Heart left ventricle (tissue), 16 donors: ENCODE results near the gene CUTA. TPM values are rescaled to one million over a fixed set of nuclear protein-coding genes. Genes with fewer than 3 reads are reported as not detected.

Experiments used
- ATAC-seq, 4 donors: fragments of 200-7000 bp; cut with Tn5 transposase; one replicate each; pipeline ENCODE4 v1.9.1; 2020 to 2022; ENCODE audit warnings: moderate library complexity in 4 of 4, mild to moderate bottlenecking in 3 of 4, moderate number of reproducible peaks in 1 of 4
- DNase-seq, 5 donors: peaks; one replicate each; pipeline ENCODE4 v3.0.0-alpha.2; 2020
- H3K27ac ChIP-seq, 12 donors: fragments of 200-600 bp; sonication (generic) in 4 of 12; one replicate each; pipeline versions ENCODE4 v1.5.0 to v1.8.0; 2016 to 2022; ENCODE audit warnings: mild to moderate bottlenecking in 2 of 12
- H3K27me3 ChIP-seq, 9 donors: fragments of 200-600 bp; sonication (generic) in 2 of 9; one replicate each; pipeline versions ENCODE4 v1.5.1 to v1.8.0; 2016 to 2022; ENCODE audit warnings: mild to moderate bottlenecking in 3 of 9
- H3K36me3 ChIP-seq, 9 donors: fragments of 200-600 bp; sonication (generic) in 2 of 9; one replicate each; pipeline versions ENCODE4 v1.5.0 to v1.8.0; 2018 to 2022; ENCODE audit warnings: mild to moderate bottlenecking in 2 of 9
- H3K4me1 ChIP-seq, 12 donors: fragments of 200-600 bp; sonication (generic) in 4 of 12; one replicate each; pipeline versions ENCODE4 v1.5.0 to v1.8.0; 2016 to 2022; ENCODE audit warnings: mild to moderate bottlenecking in 3 of 12
- H3K4me3 ChIP-seq, 12 donors: fragments of 200-600 bp; sonication (generic) in 4 of 12; one replicate each; pipeline versions ENCODE4 v1.5.0 to v1.8.0; 2017 to 2022; ENCODE audit warnings: mild to moderate bottlenecking in 9 of 12, moderate library complexity in 4 of 12
- H3K9me3 ChIP-seq, 12 donors: fragments of 200-600 bp; sonication (generic) in 4 of 12; one replicate each; pipeline versions ENCODE4 v1.5.0 to v1.8.0; 2016 to 2022; ENCODE audit warnings: mild to moderate bottlenecking in 1 of 12
- CTCF ChIP-seq, 12 donors: fragments of 200-600 bp; sonication (generic) in 4 of 12; IDR thresholded peaks; one replicate each; pipeline versions ENCODE4 v1.5.0 to v1.8.0; 2018 to 2022; ENCODE audit warnings: antibody characterized with exemption in 12 of 12, mild to moderate bottlenecking in 5 of 12
- POLR2A ChIP-seq, 2 donors: fragments of 450-650 bp; IDR thresholded peaks; one replicate each; pipeline ENCODE4 v1.6.1; 2017; ENCODE audit warnings: antibody characterized with exemption in 2 of 2, mild to moderate bottlenecking in 2 of 2, moderate library complexity in 2 of 2
- WGBS, 4 donors: extraction: QIAGEN DNeasy Blood & Tissue Kit in 2 of 4; methylation state at CpG; one replicate each; pipeline versions ENCODE4 v1.1.5 to v1.1.7; 2013 to 2018; 5-methylcytosine and 5-hydroxymethylcytosine counted together
- intact Hi-C, 10 donors: fragments of 100-400 bp; cut with DNase I; formaldehyde crosslinking; loops; one replicate each; pipeline versions ENCODE4 v1.11.1 to v1.14.2; 2022
- microRNA-seq, 4 donors: library from miRNA; unstranded; fragments of <30 nt; microRNA quantifications; one replicate each; pipeline versions ENCODE4 to v1.2.0, GENCODE V29; 2017 to 2020
- polyA plus RNA-seq, 2 donors: library from polyadenylated mRNA; stranded (reverse); fragments of 200-250 nt; gene quantifications; one replicate each; pipeline ENCODE4 v1.2.3, GENCODE V29; 2013
- total RNA-seq, 9 donors: library from RNA; depleted of rRNA in 2 of 9; stranded (reverse); fragments of >200 nt in 2 of 9; fragmentation: NEBNext Ultra II Directional in 3 of 9; extraction: Animal tissue kit (Norgen Biotek cat#: 25700) in 3 of 9; gene quantifications; one replicate each; pipeline versions ENCODE4 v1.1.0 to v1.2.4, GENCODE V29; 2016 to 2023
- donor health status: ischemic (EF 13 %, LVEDD 7.1; RV severe dilation, severe dysfunction).
- donor health status: healthy with polysubstance abuse.
- donor health status: DM: no; HTN: yes; CAD: no.
- donor health status: DM: no; HTN: no; CAD: no.
- donor health status: ischemic (EF 25% LVEDD 6.9; RV normal size, moderate dysfunction).
- donor health status: ischemic (EF 25% LVEDD 5.7; RV mildly dilated, moderate dysfunction).
- donor health status: healthy.
- donor health status: DM: yes; HTN: yes; CAD: no.
- donor health status: ischemic (EF 35%, LVEDD 5.7; RV mildly dilated, moderate dysfunction).
- donor health status: nonischemic (EF 11% LVEDD 7.7; RV severe dilation, severe dysfunction).
- donor health status: DM: yes; HTN: yes; CAD: no.
- donor health status: PGD.
- donor health status: ischemic (EF 29% LVEDD 5.4; RV normal size, mild dysfunction).
- donor health status: nonischemic (EF 23%, LVEDD 6.1; RV moderate dilation, normal function).

CUTA gene
- total and polyA plus RNA-seq, 11 donors = 99.3 to 142 (median 128) TPM

GRCh38 chr6:33367009-33367714, 50.7 kb downstream of the CUTA start:
- ATAC-seq (no peak), DNase-seq (no peak)
- Histone ChIP-seq H3K4me3 (no peak overlapping the region), H3K27me3 (no peaks in the 10 kb centered on the region), H3K9me3 (no peaks in the 10 kb centered on the region), H3K36me3 (no peaks in the 10 kb centered on the region), H3K27ac (no peak overlapping the region), H3K4me1 (no peaks in the 10 kb centered on the region)
- no peak for TF ChIP-seq POLR2A (IDR thresholded peaks at IDR 0.05)
- TF ChIP-seq CTCF (IDR thresholded peaks at IDR 0.05) = no peak
- intact Hi-C loops = no loop called here
- 72 to 81% (median 81%) methylated on average over 8 of the region's 8 CpGs for WGBS, 4 donors

Small RNA genes lying within 50 kb of the gene (microRNA-seq; reads per million reads assigned to microRNA genes)
- gene MIR5004 = 0 to 0.21 (median 0.03) reads per million in 4 donors

Other genes with a start within 250 kb of the CUTA start
- gene COL11A2, start 225.6 kb downstream of the CUTA start, total RNA-seq = 1 to 10 TPM in 4 of 9 donors, under 1 TPM in 5; 0.42 to 2.3 (median 0.93) TPM
- 1 to 10 TPM in 1 of 2 donors, under 1 TPM in 1; 0.39 to 4.9 TPM for gene COL11A2, start 225.6 kb downstream of the CUTA start, polyA plus RNA-seq
- 10 to 100 TPM; 20.7 to 39.6 (median 33.4) TPM for gene RXRB, start 217.4 kb downstream of the CUTA start, total RNA-seq
- gene RXRB, start 217.4 kb downstream of the CUTA start, polyA plus RNA-seq = 10 to 100 TPM; 24.6 to 29.8 TPM
- 10 to 100 TPM; 42.4 to 70.4 (median 55.3) TPM for gene SLC39A7, start 217.2 kb downstream of the CUTA start, total RNA-seq
- gene SLC39A7, start 217.2 kb downstream of the CUTA start, polyA plus RNA-seq = 100 to 1,000 TPM in 1 of 2 donors, 10 to 100 TPM in 1; 39.9 to 197 TPM
- gene HSD17B8, start 213.5 kb downstream of the CUTA start, total RNA-seq = 10 to 100 TPM; 15.8 to 31.7 (median 18.8) TPM
- gene HSD17B8, start 213.5 kb downstream of the CUTA start, polyA plus RNA-seq = 10 to 100 TPM; 16.7 to 17.9 TPM
- gene RING1, start 209.6 kb downstream of the CUTA start, total RNA-seq = 10 to 100 TPM in 8 of 9 donors, 1 to 10 TPM in 1; 8.4 to 32.2 (median 27.3) TPM
- gene RING1, start 209.6 kb downstream of the CUTA start, polyA plus RNA-seq = 10 to 100 TPM; 26.2 to 36.9 TPM
- gene VPS52, start 146.2 kb downstream of the CUTA start, total RNA-seq = 10 to 100 TPM; 26.4 to 47.0 (median 34.2) TPM
- 10 to 100 TPM; 25.1 to 33.0 TPM for gene VPS52, start 146.2 kb downstream of the CUTA start, polyA plus RNA-seq
- gene RPS18, start 146.0 kb downstream of the CUTA start, total RNA-seq = 1,000 to 10,000 TPM in 4 of 9 donors, 100 to 1,000 TPM in 5; 685 to 1,292 (median 971) TPM
- 1,000 to 10,000 TPM; 2,229 to 3,458 TPM for gene RPS18, start 146.0 kb downstream of the CUTA start, polyA plus RNA-seq
- 10 to 100 TPM in 2 of 9 donors, 1 to 10 TPM in 7; 7.3 to 13.8 (median 9.1) TPM for gene B3GALT4, start 141.0 kb downstream of the CUTA start, total RNA-seq
- gene B3GALT4, start 141.0 kb downstream of the CUTA start, polyA plus RNA-seq = 1 to 10 TPM; 7.4 to 8.7 TPM
- gene WDR46, start 128.9 kb downstream of the CUTA start, total RNA-seq = 10 to 100 TPM; 12.2 to 39.5 (median 21.4) TPM
- 10 to 100 TPM; 20.8 to 41.0 TPM for gene WDR46, start 128.9 kb downstream of the CUTA start, polyA plus RNA-seq
- 10 to 100 TPM; 29.2 to 62.2 (median 43.2) TPM for gene PFDN6, start 128.5 kb downstream of the CUTA start, total RNA-seq
- gene PFDN6, start 128.5 kb downstream of the CUTA start, polyA plus RNA-seq = 100 to 1,000 TPM; 243 to 287 TPM
- 10 to 100 TPM; 39.3 to 61.1 (median 48.4) TPM for gene RGL2, start 119.2 kb downstream of the CUTA start, total RNA-seq
- 10 to 100 TPM; 34.9 to 67.8 TPM for gene RGL2, start 119.2 kb downstream of the CUTA start, polyA plus RNA-seq
- gene TAPBP, start 104.0 kb downstream of the CUTA start, total RNA-seq = 100 to 1,000 TPM in 5 of 9 donors, 10 to 100 TPM in 4; 51.6 to 248 (median 107) TPM
- 10 to 100 TPM; 28.3 to 36.9 TPM for gene TAPBP, start 104.0 kb downstream of the CUTA start, polyA plus RNA-seq
- gene ZBTB22, start 100.4 kb downstream of the CUTA start, total RNA-seq = 10 to 100 TPM; 10.9 to 22.1 (median 14.0) TPM
- gene ZBTB22, start 100.4 kb downstream of the CUTA start, polyA plus RNA-seq = 10 to 100 TPM in 1 of 2 donors, 1 to 10 TPM in 1; 7.5 to 15.5 TPM
- gene DAXX, start 95.1 kb downstream of the CUTA start, total RNA-seq = 10 to 100 TPM; 15.6 to 46.4 (median 18.7) TPM
- 10 to 100 TPM; 13.8 to 30.8 TPM for gene DAXX, start 95.1 kb downstream of the CUTA start, polyA plus RNA-seq
- 1 to 10 TPM in 3 of 9 donors, under 1 TPM in 3, not detected in 3; 0.39 to 7.0 (median 1.0) TPM for gene KIFC1, start 26.3 kb downstream of the CUTA start, total RNA-seq
- under 1 TPM; 0.04 to 0.30 TPM for gene KIFC1, start 26.3 kb downstream of the CUTA start, polyA plus RNA-seq
- gene PHF1, start 7.1 kb downstream of the CUTA start, total RNA-seq = 10 to 100 TPM; 43.0 to 82.1 (median 47.3) TPM
- gene PHF1, start 7.1 kb downstream of the CUTA start, polyA plus RNA-seq = 10 to 100 TPM; 54.0 to 77.0 TPM
- 1 to 10 TPM; 2.4 to 9.9 (median 4.4) TPM for gene SYNGAP1, start 2.0 kb upstream of the CUTA start, total RNA-seq
- 1 to 10 TPM; 5.0 to 5.8 TPM for gene SYNGAP1, start 2.0 kb upstream of the CUTA start, polyA plus RNA-seq
- gene ZBTB9, start 36.5 kb upstream of the CUTA start, total RNA-seq = 1 to 10 TPM; 2.5 to 6.4 (median 4.7) TPM
- gene ZBTB9, start 36.5 kb upstream of the CUTA start, polyA plus RNA-seq = 1 to 10 TPM; 2.2 to 5.6 TPM
- 10 to 100 TPM; 13.9 to 33.4 (median 18.9) TPM for gene BAK1, start 162.2 kb upstream of the CUTA start, total RNA-seq
- gene BAK1, start 162.2 kb upstream of the CUTA start, polyA plus RNA-seq = 10 to 100 TPM; 18.1 to 55.3 TPM
- 10 to 100 TPM in 2 of 9 donors, 1 to 10 TPM in 7; 4.8 to 33.5 (median 7.8) TPM for gene ITPR3, start 203.2 kb upstream of the CUTA start, total RNA-seq
- 1 to 10 TPM; 6.1 to 8.9 TPM for gene ITPR3, start 203.2 kb upstream of the CUTA start, polyA plus RNA-seq